ENCODE measurements around the gene DDX56. TPM values are rescaled to one million over a fixed set of nuclear protein-coding genes. Genes with fewer than 3 reads are reported as not detected.

The DDX56 gene
- polyA plus RNA-seq, 1 experiment, result 45.9 TPM

GRCh38 chr7:44581879-44582603 lies 8.3 kb upstream of the DDX56 start, which contains the start of gene TMED4:
TSS of gene TMED4 (minus strand) at chr7:44582231. CDS start at chr7:44582206, 25 bp downstream.
- no peak for TF ChIP-seq CTCF (IDR thresholded peaks at IDR 0.05; ENCODE audit: low read depth, low read length)
- ChIA-PET POLR2A (interaction anchor here (0.5 to 2.0 kb wide), 8 partner anchors 9 to 417 kb away, joined by 3 to 11 read pairs (median 3); partner anchors contain the start of gene DDX56), CTCF (interaction anchor here (1.2 to 1.7 kb wide), 2 partner anchors 137 to 554 kb away, joined by 5 to 6 read pairs; no protein-coding TSS in a partner anchor)
- Histone ChIP-seq H3K4me3 (ENCODE audit: low read depth, low read length) (peak within 1 kb of the TSS; percentile 94), H3K9me3 (ENCODE audit: control insufficient read depth, insufficient read depth, low read length) (no peaks in the 10 kb centered on the region; the same call in 1 of the 2 replicates), H3K27me3 (ENCODE audit: control insufficient read depth, insufficient read depth, low read length) (peaks cover 5% of the 10 kb centered on the region), H3K27ac (ENCODE audit: low read depth, low read length) (peak within 1 kb of the TSS; percentile 95)
- peak; percentile 98 for DNase-seq (ENCODE audit: low read depth, low spot score)

DNA sequence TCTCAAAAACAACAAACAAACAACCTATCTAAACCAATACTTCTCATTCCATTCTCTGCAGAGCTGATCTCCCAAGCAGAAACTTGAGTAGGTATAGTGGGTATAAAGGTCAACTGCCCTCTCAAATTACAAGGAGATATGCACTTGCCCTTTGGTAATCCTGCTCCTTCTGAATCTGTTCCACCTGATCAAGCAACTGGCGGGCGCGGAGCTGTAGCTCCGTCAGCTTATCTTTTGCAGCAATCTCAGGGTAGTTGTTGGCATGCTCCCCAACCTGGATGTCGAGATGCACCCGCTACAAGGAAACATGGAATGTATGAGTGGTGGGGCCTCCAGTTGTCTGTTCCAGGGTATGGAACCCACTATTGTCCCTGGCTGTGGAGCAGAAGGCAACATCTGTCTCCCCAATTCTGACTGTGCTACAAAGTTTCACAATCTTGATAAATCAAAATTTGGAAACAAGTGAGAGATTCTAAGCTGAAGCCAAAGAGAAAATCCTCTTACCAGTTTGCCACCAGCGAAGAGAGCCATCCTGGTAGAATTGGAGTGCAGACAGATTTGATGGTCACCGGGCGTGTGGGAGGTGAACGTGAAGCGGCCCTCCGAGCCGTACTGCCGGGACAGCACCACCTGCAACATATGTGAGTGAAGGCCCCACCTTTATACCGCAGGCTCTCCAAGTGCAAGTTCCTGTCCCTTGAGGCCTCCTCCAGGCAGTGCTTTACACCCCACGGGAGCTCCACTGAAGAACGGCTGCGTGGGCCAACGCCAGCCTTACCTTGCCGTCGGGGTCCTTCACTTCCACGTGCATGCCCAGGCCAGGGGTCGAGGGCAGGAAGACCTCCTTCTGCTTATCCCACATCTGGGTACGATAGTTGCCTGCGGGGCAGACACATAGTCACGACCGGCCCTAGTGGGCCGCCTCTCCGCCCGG lies 7.5 kb upstream of the DDX56 start:
- no peak for TF ChIP-seq CTCF (IDR thresholded peaks at IDR 0.05; ENCODE audit: low read depth, low read length)
- POLR2A ChIA-PET, result interaction anchor here (1.2 to 2.0 kb wide), 3 partner anchors 8 to 91 kb away, joined by 3 to 11 read pairs (median 5); partner anchors contain the start of gene DDX56

GRCh38 chr7:44576228-44576627 lies 2.5 kb upstream of the DDX56 start:
- ChIA-PET CTCF (no interaction called here), POLR2A (no interaction called here)
- H3K9me3 ChIP-seq (ENCODE audit: control insufficient read depth, insufficient read depth, low read length), result peaks cover 4% of the 10 kb centered on the region; the same call in 1 of the 2 replicates
- H3K27me3 ChIP-seq (ENCODE audit: control insufficient read depth, insufficient read depth, low read length), result no peaks in the 10 kb centered on the region
- no peak overlapping the region for H3K4me3 ChIP-seq (ENCODE audit: low read depth, low read length)
- no peak for DNase-seq (ENCODE audit: low read depth, low spot score)
- TF ChIP-seq CTCF (IDR thresholded peaks at IDR 0.05; ENCODE audit: low read depth, low read length), result no peak
- no peak overlapping the region for H3K27ac ChIP-seq (ENCODE audit: low read depth, low read length)

More for the DNA sequence above, 7.5 kb upstream of the DDX56 start:
- Histone ChIP-seq H3K27ac (ENCODE audit: low read depth, low read length) (no peak overlapping the region), H3K27me3 (ENCODE audit: control insufficient read depth, insufficient read depth, low read length) (peaks cover 5% of the 10 kb centered on the region), H3K4me3 (ENCODE audit: low read depth, low read length) (peak overlapping the region; percentile 94), H3K9me3 (ENCODE audit: control insufficient read depth, insufficient read depth, low read length) (no peaks in the 10 kb centered on the region; the same call in 1 of the 2 replicates)
- DNase-seq (ENCODE audit: low read depth, low spot score), result no peak
- CTCF ChIA-PET, result interaction anchor here (0.5 to 1.0 kb wide), 2 partner anchors 16 to 1294 kb away, joined by 4 to 6 read pairs; no protein-coding TSS in a partner anchor

GRCh38 chr7:44575054-44575453 lies 1.3 kb upstream of the DDX56 start:
- POLR2A ChIA-PET, result no interaction called here
- peak overlapping the region; percentile 11 for H3K27ac ChIP-seq (ENCODE audit: low read depth, low read length)
- no peaks in the 10 kb centered on the region for H3K27me3 ChIP-seq (ENCODE audit: control insufficient read depth, insufficient read depth, low read length)
- CTCF ChIA-PET, result no interaction called here
- peaks cover 4% of the 10 kb centered on the region; the same call in 1 of the 2 replicates for H3K9me3 ChIP-seq (ENCODE audit: control insufficient read depth, insufficient read depth, low read length)
- no peak for TF ChIP-seq CTCF (IDR thresholded peaks at IDR 0.05; ENCODE audit: low read depth, low read length)
- DNase-seq (ENCODE audit: low read depth, low spot score), result no peak
- peak overlapping the region; percentile 98 for H3K4me3 ChIP-seq (ENCODE audit: low read depth, low read length)

All from AG04450 (cell line).